GM18511 (cell line): ENCODE data around the gene IFT88.

ENCODE experiments used
- ATAC-seq: cut with Tn5 transposase; IDR thresholded peaks from one replicate; pipeline ENCODE4 v1.9.1; 2021; ENCODE audit warnings: mild to moderate bottlenecking, moderate library complexity; ENCODE audit not compliant: unreplicated experiment

IFT88 gene

DNA sequence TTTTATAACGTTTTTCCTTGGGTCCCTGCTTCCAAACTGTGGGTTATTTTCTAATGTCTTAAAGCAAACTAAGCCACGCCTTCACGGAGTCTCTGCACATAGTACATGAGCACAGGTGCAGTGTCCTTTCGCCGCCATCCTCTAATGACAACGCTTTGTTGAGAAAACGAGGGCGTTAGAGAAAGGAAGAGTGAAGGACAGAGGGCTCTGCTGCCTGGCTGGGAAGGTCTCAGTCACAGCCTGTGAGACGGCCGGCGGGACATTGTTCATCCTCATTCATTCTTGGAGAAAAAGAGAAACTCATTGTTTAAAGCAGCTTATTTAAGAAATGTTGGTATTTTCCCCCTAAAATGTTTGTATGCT, 146.0 kb downstream of the IFT88 start:
- ATAC-seq: no peak

- ATAC-seq: no peak
Observed at GRCh38 chr13:20713751-20714150, 146.8 kb downstream of the IFT88 start.

DNA sequence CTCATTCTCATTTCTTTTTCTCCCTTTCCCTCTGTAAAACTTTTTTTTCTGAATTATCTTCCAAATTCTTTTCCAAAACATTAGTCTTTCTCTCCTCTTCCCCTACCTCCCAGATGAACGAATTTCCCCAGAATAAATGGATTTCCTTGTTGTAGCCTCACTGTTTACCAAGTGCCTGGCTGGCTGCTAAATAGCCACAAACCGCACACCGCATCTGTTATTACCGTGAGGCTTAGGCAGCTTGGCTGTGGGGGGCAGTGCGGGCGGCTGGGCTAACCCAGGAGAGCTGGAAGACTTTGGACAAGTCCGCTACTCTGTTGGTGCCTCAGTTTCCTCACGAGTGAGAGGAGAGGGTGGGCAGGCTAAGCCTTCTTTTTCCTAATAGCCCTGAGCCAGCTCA, 147.2 kb downstream of the IFT88 start:
- ATAC-seq: no peak

GRCh38 chr13:20714563-20715329, 147.8 kb downstream of the IFT88 start:
- no peak for ATAC-seq

DNA sequence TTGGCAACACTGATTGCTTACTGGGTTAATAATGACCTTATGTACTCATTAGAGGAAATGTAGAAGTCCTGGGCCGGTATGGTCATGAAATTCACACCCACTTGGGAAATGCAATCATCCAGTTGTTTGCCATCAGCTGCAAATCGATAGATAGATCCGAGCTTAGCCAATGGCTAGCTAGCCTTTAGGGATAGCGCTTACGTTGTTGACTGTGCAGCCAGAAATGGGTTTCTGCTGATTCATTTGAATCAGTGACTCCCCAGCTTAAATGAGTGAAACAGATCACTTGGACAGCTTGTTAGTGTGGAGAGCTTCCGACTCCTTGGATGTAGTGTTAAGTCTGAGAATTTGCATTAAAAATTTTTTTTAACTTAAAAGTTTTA, 148.4 kb downstream of the IFT88 start:
- no peak for ATAC-seq

DNA sequence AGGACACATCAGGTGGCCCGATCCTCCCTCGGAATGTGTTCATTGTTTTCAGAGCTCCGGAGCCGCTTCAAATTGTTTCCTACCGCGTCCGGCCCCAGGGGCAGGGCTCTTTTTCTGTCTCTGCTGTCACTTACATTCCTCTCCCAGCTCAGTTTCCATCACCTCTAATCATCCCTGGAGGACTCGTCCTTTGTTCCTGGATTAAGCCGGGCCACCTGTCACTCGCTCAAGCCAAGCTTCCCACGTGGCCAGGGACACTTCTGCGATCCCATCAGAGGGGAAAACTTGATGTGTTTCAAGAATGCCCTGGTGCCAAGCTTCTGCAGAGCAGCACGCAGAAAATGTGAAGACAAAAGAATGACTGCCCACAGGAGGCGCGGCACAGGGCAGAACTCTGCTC, 150.0 kb downstream of the IFT88 start:
- ATAC-seq: no peak

DNA sequence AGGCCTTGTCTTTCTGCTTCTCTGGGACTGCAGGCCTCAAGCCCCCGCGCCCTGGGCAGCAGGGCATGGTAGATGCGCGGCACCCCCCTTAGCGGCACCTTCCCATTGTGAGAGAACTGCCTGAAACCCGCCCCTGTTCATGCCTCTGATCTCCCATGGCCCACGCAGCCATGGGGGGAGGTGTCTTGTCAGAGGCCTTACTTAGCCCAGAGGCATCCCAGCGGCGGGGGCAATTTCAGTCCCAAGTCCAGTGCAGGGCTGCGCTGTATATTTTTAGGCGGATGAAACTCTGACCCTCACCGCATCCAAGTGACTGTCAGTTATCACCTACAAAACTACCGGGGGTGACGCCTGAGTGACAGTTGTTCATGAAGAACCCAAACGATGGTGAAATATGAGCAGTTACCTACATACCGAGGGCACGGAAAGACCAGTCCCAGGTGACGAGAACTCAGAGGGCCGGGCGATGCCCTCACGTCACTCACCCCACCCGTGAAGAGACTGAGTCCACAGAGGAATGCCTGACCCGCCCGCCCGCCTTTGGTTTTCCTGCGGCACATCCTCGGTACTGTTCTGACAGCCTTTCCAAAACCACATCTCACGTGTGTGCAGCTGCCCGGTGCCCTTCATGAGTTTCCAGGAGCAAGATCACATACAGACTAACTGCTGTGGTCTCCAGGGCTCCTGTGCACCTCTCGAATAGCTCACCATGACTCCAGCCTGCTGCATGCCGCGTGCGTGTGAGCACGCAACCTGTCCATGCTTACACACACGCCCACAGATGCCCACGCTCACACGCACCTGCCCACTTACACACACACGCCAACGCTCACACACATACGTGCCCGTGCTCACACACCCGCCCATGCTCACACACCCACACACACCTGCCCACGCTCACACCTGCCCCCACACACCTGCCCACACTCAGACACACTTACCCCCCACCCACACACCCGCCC, 150.9 kb downstream of the IFT88 start:
- no peak for ATAC-seq

DNA sequence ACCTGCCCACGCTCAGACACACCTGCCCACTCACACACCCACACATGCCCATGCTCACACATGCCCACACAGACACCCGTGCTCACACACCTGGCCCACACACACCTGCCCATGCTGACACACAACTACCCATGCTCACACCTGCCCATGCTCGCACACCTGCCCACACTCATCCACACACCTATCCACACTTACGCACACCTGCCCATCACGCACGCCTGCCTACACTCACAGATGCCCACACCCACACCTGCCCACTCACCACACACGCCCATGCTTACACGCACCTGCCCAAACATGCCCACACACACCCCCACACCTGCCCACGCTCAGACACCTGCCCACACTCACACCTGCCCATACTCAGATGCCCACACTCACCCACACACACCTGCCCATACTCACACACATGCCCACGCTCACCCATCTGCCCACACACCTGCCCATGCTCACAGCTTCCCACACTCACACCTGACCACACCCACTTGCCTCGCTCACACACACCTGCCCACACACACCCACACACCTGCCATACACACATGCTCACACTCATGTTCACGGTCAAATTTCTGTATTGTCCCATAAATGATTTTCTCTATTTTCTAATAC, 152.1 kb downstream of the IFT88 start:
- no peak for ATAC-seq

GRCh38 chr13:20719783-20720182, 152.8 kb downstream of the IFT88 start:
- ATAC-seq: no peak

DNA sequence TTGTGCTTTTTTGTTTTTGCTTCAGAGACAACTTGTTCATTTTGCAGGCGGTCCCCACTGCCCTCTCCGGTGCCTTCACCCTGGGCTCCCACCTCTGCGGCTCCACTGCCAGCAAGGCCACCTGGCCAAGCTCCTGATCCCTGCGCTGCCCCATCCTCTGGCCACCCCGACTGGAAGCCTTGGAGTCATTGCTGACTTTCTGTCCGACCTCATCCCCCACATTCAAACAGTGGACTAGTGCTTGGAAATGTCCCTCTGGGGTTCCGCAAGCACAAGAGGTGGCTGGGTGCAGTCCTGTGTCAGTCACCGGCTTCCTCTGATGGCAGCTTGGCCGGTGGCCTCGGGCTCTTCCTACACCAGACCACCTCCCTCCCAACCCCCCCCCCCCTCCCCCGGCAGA, 153.5 kb downstream of the IFT88 start:
- no peak for ATAC-seq

GRCh38 chr13:20721058-20721453, 154.1 kb downstream of the IFT88 start:
- ATAC-seq: no peak

GRCh38 chr13:20721454-20722357, 154.7 kb downstream of the IFT88 start:
- ATAC-seq: no peak

GRCh38 chr13:20727856-20728255, 160.9 kb downstream of the IFT88 start:
- no peak for ATAC-seq

- no peak for ATAC-seq
Observed at GRCh38 chr13:20728579-20729311, 161.8 kb downstream of the IFT88 start.

DNA sequence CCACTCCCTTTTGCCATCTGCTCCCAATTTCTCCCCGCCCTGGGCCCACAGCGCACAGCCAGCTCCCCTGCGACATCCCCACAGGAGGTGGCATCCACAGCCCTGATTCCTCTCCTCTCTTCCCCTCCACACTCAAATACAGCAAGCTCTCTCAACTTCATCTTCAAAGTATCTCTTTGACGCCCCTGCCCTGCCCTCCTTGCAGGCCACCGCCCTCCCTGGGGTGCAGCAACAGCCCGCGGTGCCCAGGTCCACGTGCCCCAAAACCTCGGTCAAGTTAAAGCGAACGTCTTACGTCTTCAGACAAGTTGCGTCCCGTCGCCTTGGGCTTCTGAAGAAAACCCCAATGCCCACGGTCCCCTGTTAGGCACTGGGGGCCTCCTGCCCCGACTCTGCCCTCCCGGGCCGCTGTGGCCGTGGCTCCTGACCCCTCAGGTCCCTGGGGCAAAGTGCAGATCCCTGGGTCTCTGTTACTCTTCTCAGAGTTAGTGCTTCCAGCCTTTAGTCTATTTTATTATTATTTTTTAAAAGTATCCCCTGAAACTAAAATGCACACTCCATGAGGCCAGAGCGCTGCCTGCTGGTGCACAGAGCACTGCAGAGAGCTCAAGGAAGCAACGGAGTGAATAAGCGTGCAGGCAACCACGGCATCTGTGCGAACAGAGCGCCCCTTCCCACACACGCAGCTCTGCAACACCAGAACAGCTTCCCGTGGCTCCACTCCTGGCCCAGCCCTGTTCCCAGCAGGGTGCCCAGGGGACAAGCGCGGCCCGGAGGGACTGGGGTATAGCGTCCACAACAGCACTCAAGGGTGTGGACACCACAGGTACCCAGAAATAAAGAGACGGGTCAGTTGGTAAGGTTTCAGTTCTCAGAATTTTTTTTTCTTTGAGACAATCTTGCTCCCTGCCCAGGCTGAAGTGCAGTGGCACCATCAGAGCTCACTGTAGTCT, 163.0 kb downstream of the IFT88 start:
- ATAC-seq: no peak

DNA sequence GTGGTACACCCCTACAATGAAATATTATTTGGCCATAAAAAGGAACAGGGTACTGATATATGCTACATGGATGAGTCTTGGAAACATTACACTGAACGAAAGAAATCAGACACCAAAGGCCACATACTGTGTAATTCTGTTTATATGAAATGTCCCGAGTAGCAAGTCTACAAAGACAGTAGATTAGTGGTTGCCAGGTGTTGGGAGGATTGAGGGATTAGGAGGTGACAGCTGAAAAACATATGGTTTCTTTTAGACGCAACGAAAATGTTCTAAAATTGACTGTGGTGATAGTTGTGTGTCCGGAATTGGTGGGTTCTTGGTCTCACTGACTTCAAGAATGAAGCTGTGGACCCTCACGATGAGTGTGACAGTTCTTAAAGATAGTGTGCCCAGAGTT, 171.7 kb downstream of the IFT88 start:
- no peak for ATAC-seq

GRCh38 chr13:20740021-20740420, 173.1 kb downstream of the IFT88 start:
- ATAC-seq: no peak
